HFFc6 (cell line): ENCODE data around the gene DNAJB11. TPM values are rescaled to one million over a fixed set of nuclear protein-coding genes. Genes with fewer than 3 reads are reported as not detected.

ENCODE experiments used
- DNase-seq: peaks from one replicate; pipeline ENCODE4 v3.0.0-alpha.2; 2018
- H3K27ac Mint-ChIP-seq: 2 replicates; pipeline ENCODE4 v1.8.0; 2020; ENCODE audit warnings: mild to moderate bottlenecking, mixed read lengths
- H3K27me3 Mint-ChIP-seq: 2 replicates; pipeline ENCODE4 v1.8.0; 2021; ENCODE audit warnings: mild to moderate bottlenecking, moderate library complexity, mixed read lengths; ENCODE audit not compliant: insufficient read depth
- H3K36me3 Mint-ChIP-seq: 2 replicates; pipeline ENCODE4 v1.8.0; 2021; ENCODE audit warnings: low read depth, mixed read lengths
- H3K4me1 Mint-ChIP-seq: 2 replicates; pipeline ENCODE4 v1.8.0; 2020; ENCODE audit warnings: low read depth, mixed read lengths
- H3K4me3 Mint-ChIP-seq: 2 replicates; pipeline ENCODE4 v1.8.0; 2020; ENCODE audit warnings: mild to moderate bottlenecking, moderate library complexity, mixed read lengths
- H3K9me3 Mint-ChIP-seq: 2 replicates; pipeline ENCODE4 v1.8.0; 2020; ENCODE audit warnings: mild to moderate bottlenecking, mixed read lengths
- CTCF ChIP-seq: fragments of 200-600 bp; sonication (generic); IDR thresholded peaks from 2 replicates; pipeline ENCODE4 v1.5.0; 2021; ENCODE audit warnings: antibody characterized with exemption, mild to moderate bottlenecking
- total RNA-seq, 6 experiments: library from RNA; stranded (reverse); fragmentation: NEBNext Ultra II Directional; extraction: Animal tissue kit (Norgen Biotek cat#: 25700); gene quantifications; 2 replicates in 1 of 6; 3 replicates in 5 of 6; pipeline ENCODE4 v1.2.3, GENCODE V29; 2021

Gene DNAJB11
- total RNA-seq, 6 experiments from 2014 or later = 76.8 to 94.0 (median 84.2) TPM

GRCh38 chr3:186624598-186624997, 54.1 kb downstream of the DNAJB11 start:
- H3K9me3 Mint-ChIP-seq = no peaks in the 10 kb centered on the region
- no peak for DNase-seq
- no peak for TF ChIP-seq CTCF
- H3K36me3 Mint-ChIP-seq = no peaks in the 10 kb centered on the region
- no peaks in the 10 kb centered on the region for H3K4me1 Mint-ChIP-seq
- H3K27me3 Mint-ChIP-seq = peaks cover 6% of the 10 kb centered on the region
- H3K27ac Mint-ChIP-seq = no peak overlapping the region
- no peak overlapping the region for H3K4me3 Mint-ChIP-seq

- no peak for TF ChIP-seq CTCF
- DNase-seq = no peak
- no peak overlapping the region for H3K27ac Mint-ChIP-seq
- no peak overlapping the region for H3K4me3 Mint-ChIP-seq
- no peaks in the 10 kb centered on the region for H3K4me1 Mint-ChIP-seq
- H3K9me3 Mint-ChIP-seq = no peaks in the 10 kb centered on the region
- H3K27me3 Mint-ChIP-seq = peaks cover 6% of the 10 kb centered on the region
- H3K36me3 Mint-ChIP-seq = no peaks in the 10 kb centered on the region
Observed at GRCh38 chr3:186625600-186626042, 55.1 kb downstream of the DNAJB11 start.

- no peaks in the 10 kb centered on the region for H3K36me3 Mint-ChIP-seq
- H3K4me1 Mint-ChIP-seq = no peaks in the 10 kb centered on the region
- TF ChIP-seq CTCF = no peak
- no peak overlapping the region for H3K4me3 Mint-ChIP-seq
- H3K27me3 Mint-ChIP-seq = peaks cover 9% of the 10 kb centered on the region
- H3K27ac Mint-ChIP-seq = no peak overlapping the region
- no peak for DNase-seq
- H3K9me3 Mint-ChIP-seq = no peaks in the 10 kb centered on the region
Observed at GRCh38 chr3:186626254-186626847, 55.8 kb downstream of the DNAJB11 start.

GRCh38 chr3:186627852-186628414, 57.4 kb downstream of the DNAJB11 start:
- no peak for DNase-seq
- H3K27ac Mint-ChIP-seq = no peak overlapping the region

GRCh38 chr3:186628756-186629155, 58.2 kb downstream of the DNAJB11 start:
- no peak for TF ChIP-seq CTCF
- Mint-ChIP-seq H3K4me1 (no peaks in the 10 kb centered on the region), H3K9me3 (no peaks in the 10 kb centered on the region), H3K36me3 (no peaks in the 10 kb centered on the region), H3K27me3 (peaks cover 7% of the 10 kb centered on the region), H3K4me3 (no peak overlapping the region), H3K27ac (no peak overlapping the region)
- no peak for DNase-seq

More at GRCh38 chr3:186627852-186628414, 57.4 kb downstream of the DNAJB11 start:
- peaks cover 7% of the 10 kb centered on the region for H3K27me3 Mint-ChIP-seq
- TF ChIP-seq CTCF = no peak
- no peaks in the 10 kb centered on the region for H3K9me3 Mint-ChIP-seq
- no peaks in the 10 kb centered on the region for H3K4me1 Mint-ChIP-seq
- H3K4me3 Mint-ChIP-seq = no peak overlapping the region
- no peaks in the 10 kb centered on the region for H3K36me3 Mint-ChIP-seq
